GM12878 (cell line): ENCODE data around the gene NDOR1. TPM values are rescaled to one million over a fixed set of nuclear protein-coding genes. Genes with fewer than 3 reads are reported as not detected.

Experiments
- BACH1 ChIP-seq: fragments of 450-650 bp; IDR thresholded peaks from 2 replicates; pipeline ENCODE4 v1.6.1; 2017; ENCODE audit warnings: mild to moderate bottlenecking, borderline replicate concordance
- BHLHE40 ChIP-seq, 2 experiments: fragments of 450-650 bp in 1 of 2; IDR thresholded peaks; 2 replicates each; pipeline ENCODE4 v1.6.1; 2011 to 2017; ENCODE audit warnings: low read depth in 2 of 2, borderline replicate concordance in 1 of 2, improper control_type of control experiment in 1 of 2, low read length in 1 of 2, mild to moderate bottlenecking in 1 of 2
- CBX5 ChIP-seq: sonication (generic); IDR thresholded peaks from 2 replicates; pipeline ENCODE4 v1.6.1; 2016; ENCODE audit warnings: low read depth, moderate library complexity, mild to moderate bottlenecking, inconsistent platforms
- CHD1 ChIP-seq: IDR thresholded peaks from 2 replicates; pipeline ENCODE4 v1.6.1; 2012; ENCODE audit warnings: low read depth, low read length, improper control_type of control experiment
- CHD4 ChIP-seq: fragments of 200-600 bp; sonication (generic); IDR thresholded peaks from 2 replicates; pipeline ENCODE4 v1.6.1; 2016; ENCODE audit warnings: mild to moderate bottlenecking
- CREB1 ChIP-seq: IDR thresholded peaks from 2 replicates; pipeline ENCODE4 v1.6.1; 2012; ENCODE audit warnings: low read depth, mild to moderate bottlenecking, inconsistent platforms
- CREM ChIP-seq: IDR thresholded peaks from 2 replicates; pipeline ENCODE4 v1.6.1; 2014; ENCODE audit warnings: antibody characterized with exemption, low read depth
- ELK1 ChIP-seq: IDR thresholded peaks from 2 replicates; pipeline ENCODE4 v1.6.1; 2012; ENCODE audit warnings: low read depth, low read length, improper control_type of control experiment
- ESRRA ChIP-seq: IDR thresholded peaks from 2 replicates; pipeline ENCODE4 v1.6.1; 2012; ENCODE audit warnings: mild to moderate bottlenecking, low read length, improper control_type of control experiment
- FOS ChIP-seq: IDR thresholded peaks from 3 replicates; pipeline ENCODE4 v1.6.1; 2011; ENCODE audit warnings: borderline replicate concordance; ENCODE audit not compliant: insufficient read length; ENCODE audit errors: extremely low read depth
- IKZF1 ChIP-seq: fragments of 450-650 bp; conservative IDR thresholded peaks from 2 replicates; pipeline ENCODE4 v1.6.1; 2017; ENCODE audit warnings: antibody characterized with exemption, mild to moderate bottlenecking
- MYC ChIP-seq: IDR thresholded peaks from 2 replicates; pipeline ENCODE4 v1.6.1; 2011; ENCODE audit warnings: mild to moderate bottlenecking, low read length, moderate library complexity, inconsistent platforms; ENCODE audit not compliant: insufficient read depth, insufficient replicate concordance, insufficient read length, severe bottlenecking
- NBN ChIP-seq: fragments of 450-650 bp; IDR thresholded peaks from 2 replicates; pipeline ENCODE4 v1.6.1; 2016
- RBBP5 ChIP-seq: fragments of 200-600 bp; sonication (generic); conservative IDR thresholded peaks from 2 replicates; pipeline ENCODE4 v1.6.1; 2016
- SIX5 ChIP-seq: IDR thresholded peaks from 2 replicates; pipeline ENCODE4 v1.6.1; 2011; ENCODE audit warnings: mild to moderate bottlenecking, low read depth, low read length, moderate library complexity; ENCODE audit not compliant: severe bottlenecking
- TAF1 ChIP-seq: IDR thresholded peaks from 2 replicates; pipeline ENCODE4 v1.6.1; 2011; ENCODE audit warnings: mild to moderate bottlenecking, low read depth, low read length, borderline replicate concordance
- USF1 ChIP-seq: IDR thresholded peaks from 2 replicates; pipeline ENCODE4 v1.6.1; 2011; ENCODE audit warnings: borderline replicate concordance, low read depth, mild to moderate bottlenecking, moderate library complexity, mixed read lengths, low read length; ENCODE audit not compliant: insufficient read depth; ENCODE audit errors: extremely low read length
- YY1 ChIP-seq: IDR thresholded peaks from 2 replicates; pipeline ENCODE4 v1.6.1; 2011; ENCODE audit warnings: low read depth, mild to moderate bottlenecking, low read length
- ZNF207 ChIP-seq: fragments of 450-650 bp; IDR thresholded peaks from 2 replicates; pipeline ENCODE4 v1.6.1; 2014; ENCODE audit warnings: antibody characterized with exemption, mild to moderate bottlenecking, borderline replicate concordance
- ZNF217 ChIP-seq: fragments of 450-650 bp; IDR thresholded peaks from 2 replicates; pipeline ENCODE4 v1.6.1; 2017; ENCODE audit warnings: antibody characterized with exemption, mild to moderate bottlenecking
- ZNF687 ChIP-seq: fragments of 450-650 bp; IDR thresholded peaks from 2 replicates; pipeline ENCODE4 v1.6.1; 2017; ENCODE audit warnings: mild to moderate bottlenecking, moderate library complexity
- ZZZ3 ChIP-seq: IDR thresholded peaks from 2 replicates; pipeline ENCODE4 v1.6.1; 2011; ENCODE audit warnings: low read depth; ENCODE audit not compliant: control insufficient read depth, insufficient read length
- polyA plus RNA-seq, 11 experiments: library from polyadenylated mRNA; depleted of rRNA in 4 of 11; unstranded in 6 of 11; stranded (reverse) in 5 of 11; fragments of >200 nt; fragmentation: Nextera tagmentation in 4 of 11; fragmentation: Illumina TruSeq in 1 of 11; extraction: Ambion mirVana in 4 of 11; extraction: Trizol in 1 of 11; gene quantifications; 1 replicate in 1 of 11; 2 replicates in 10 of 11; pipeline versions ENCODE4 v1.2.1 to v1.2.3, GENCODE V29; 2011 to 2016; ENCODE audit warnings: inconsistent platforms in 2 of 11, missing spikeins in 2 of 11, low read depth in 1 of 11
- total RNA-seq, 4 experiments: library from RNA; depleted of rRNA in 3 of 4; stranded (reverse); fragments of >200 nt in 3 of 4; fragmentation: Illumina TruSeq in 1 of 4; extraction: Trizol in 1 of 4; gene quantifications; 2 replicates each; pipeline versions ENCODE4 v1.2.1 to v1.2.3, GENCODE V29; 2013 to 2021
- TF ChIP-seq, protein P1 (sequence below): IDR thresholded peaks from 2 replicates; pipeline ENCODE4 v1.6.1; 2012; ENCODE audit warnings: low read length, inconsistent platforms

Gene NDOR1
- total and polyA plus RNA-seq, 10 of the 15 experiments (the other 5 are each of a cell fraction or from before 2014, with no cell fraction given) = 0.04 to 32.9 (median 11.1) TPM

GRCh38 chr9:137188490-137189296 lies 16.8 kb upstream of the NDOR1 start, which contains the start of the genes ANAPC2 and SSNA1 (continued):
- TF ChIP-seq USF1 (peak; percentile 57), FOS (no peak), ZZZ3 (no peak), ZNF687 (peak; percentile 85), ZNF217 (peak; percentile 71; the same call in 1 of the 2 replicates), TAF1 (peak; percentile 81), MYC (peak; percentile 45), RBBP5 (no peak), YY1 (peak; percentile 95), IKZF1 (peak; percentile 98), BHLHE40 (IDR thresholded peaks at IDR 0.05; ENCODE audit: borderline replicate concordance in 1 of 2, low read depth in 2 of 2, low read length in 1 of 2) (peak; percentile 95 to 98), SIX5 (peak; percentile 77), CBX5 (no peak), NBN (peak; percentile 98), BACH1 (peak; percentile 65; the same call in 1 of the 2 replicates), CHD1 (0 out of 2 replicates have a peak, but pooled peaks have one; percentile 22), CREB1 (peak; percentile 100), ESRRA (peak; percentile 83; the same call in 1 of the 2 replicates), ZNF207 (peak; percentile 93; the same call in 1 of the 2 replicates), CHD4 (no peak), ELK1 (peak; percentile 81), CREM (peak; percentile 100)
- TF ChIP-seq, protein P1, sequence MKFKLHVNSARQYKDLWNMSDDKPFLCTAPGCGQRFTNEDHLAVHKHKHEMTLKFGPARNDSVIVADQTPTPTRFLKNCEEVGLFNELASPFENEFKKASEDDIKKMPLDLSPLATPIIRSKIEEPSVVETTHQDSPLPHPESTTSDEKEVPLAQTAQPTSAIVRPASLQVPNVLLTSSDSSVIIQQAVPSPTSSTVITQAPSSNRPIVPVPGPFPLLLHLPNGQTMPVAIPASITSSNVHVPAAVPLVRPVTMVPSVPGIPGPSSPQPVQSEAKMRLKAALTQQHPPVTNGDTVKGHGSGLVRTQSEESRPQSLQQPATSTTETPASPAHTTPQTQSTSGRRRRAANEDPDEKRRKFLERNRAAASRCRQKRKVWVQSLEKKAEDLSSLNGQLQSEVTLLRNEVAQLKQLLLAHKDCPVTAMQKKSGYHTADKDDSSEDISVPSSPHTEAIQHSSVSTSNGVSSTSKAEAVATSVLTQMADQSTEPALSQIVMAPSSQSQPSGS = no peak
